WTC11 (cell line): ENCODE measurements around the gene HNRNPR.

Experiments
- ATF1 ChIP-seq: sonication (generic); formaldehyde crosslinking; IDR thresholded peaks from 2 replicates; pipeline ENCODE4 v1.8.1; 2023; ENCODE audit warnings: mild to moderate bottlenecking, moderate library complexity, missing genetic modification reagents
- ATF3 ChIP-seq: sonication (generic); formaldehyde crosslinking; conservative IDR thresholded peaks from 2 replicates; pipeline ENCODE4 v1.8.1; 2022; ENCODE audit warnings: mild to moderate bottlenecking, missing genetic modification reagents
- CTCF ChIP-seq: fragments of 200-600 bp; IDR thresholded peaks from 2 replicates; pipeline ENCODE4 v1.8.0; 2022; ENCODE audit warnings: antibody characterized with exemption

GRCh38 chr1:23296931-23297330 is 47.2 kb downstream of the HNRNPR start:
- no peak for TF ChIP-seq CTCF
- TF ChIP-seq ATF3 (CRISPR knock-in tag): no peak
- no peak for TF ChIP-seq ATF1 (CRISPR knock-in tag)
